ENCODE results near the gene GPHB5.
"Not testable (repeated sequence)": the region's sequence is repeated elsewhere in the genome, so short reads cannot be mapped to it uniquely, and the experiment has no call there.

GPHB5 gene

GRCh38 chr14:63318835-63319234 lies at the start of gene GPHB5:
TSS of gene GPHB5 (minus strand) at chr14:63318935. CDS start at chr14:63317849, 1,086 bp downstream.
- in situ Hi-C loops (cut with MboI; ENCODE audit: low sequenced_read_pairs) = no loop called here

- in situ Hi-C loops (cut with MboI; ENCODE audit: low sequenced_read_pairs) = no loop called here
Observed at GRCh38 chr14:63367742-63368364, 49.1 kb upstream of the GPHB5 start.

- in situ Hi-C loops (cut with MboI; ENCODE audit: low sequenced_read_pairs) = no loop called here
Observed at GRCh38 chr14:63362389-63362819, 43.7 kb upstream of the GPHB5 start.

- in situ Hi-C loops (cut with MboI; ENCODE audit: low sequenced_read_pairs) = no loop called here
Observed at GRCh38 chr14:63361790-63362189, 43.1 kb upstream of the GPHB5 start.

GRCh38 chr14:63357841-63358240 lies 39.1 kb upstream of the GPHB5 start:
- in situ Hi-C loops (cut with MboI; ENCODE audit: low sequenced_read_pairs) = no loop called here

- in situ Hi-C loops (cut with MboI; ENCODE audit: low sequenced_read_pairs) = no loop called here
Observed at GRCh38 chr14:63345826-63346225, 27.1 kb upstream of the GPHB5 start.

GRCh38 chr14:63344336-63344735 lies 25.6 kb upstream of the GPHB5 start:
- in situ Hi-C loops (cut with MboI; ENCODE audit: low sequenced_read_pairs) = no loop called here

- in situ Hi-C loops (cut with MboI; ENCODE audit: low sequenced_read_pairs) = no loop called here
Observed at GRCh38 chr14:63343878-63344277, 25.1 kb upstream of the GPHB5 start.

GRCh38 chr14:63342371-63342770 lies 23.6 kb upstream of the GPHB5 start:
- in situ Hi-C loops (cut with MboI; ENCODE audit: low sequenced_read_pairs) = no loop called here

GRCh38 chr14:63328787-63329737 lies 10.3 kb upstream of the GPHB5 start:
- in situ Hi-C loops (cut with MboI; ENCODE audit: low sequenced_read_pairs) = no loop called here

GRCh38 chr14:63326840-63327239 lies 8.1 kb upstream of the GPHB5 start:
- in situ Hi-C loops (cut with MboI; ENCODE audit: low sequenced_read_pairs) = no loop called here

- in situ Hi-C loops (cut with MboI; ENCODE audit: low sequenced_read_pairs) = no loop called here
Observed at GRCh38 chr14:63322897-63323573, 4.3 kb upstream of the GPHB5 start.

GRCh38 chr14:63322472-63322871 lies 3.7 kb upstream of the GPHB5 start:
- in situ Hi-C loops (cut with MboI; ENCODE audit: low sequenced_read_pairs) = no loop called here

- in situ Hi-C loops (cut with MboI; ENCODE audit: low sequenced_read_pairs) = no loop called here
Observed at GRCh38 chr14:63308723-63309317, 9.9 kb downstream of the GPHB5 start.

- in situ Hi-C loops (cut with MboI; ENCODE audit: low sequenced_read_pairs) = not testable (repeated sequence)
Observed at GRCh38 chr14:63304429-63304828, 14.3 kb downstream of the GPHB5 start.

- in situ Hi-C loops (cut with MboI; ENCODE audit: low sequenced_read_pairs) = no loop called here
Observed at GRCh38 chr14:63301891-63302534, 16.7 kb downstream of the GPHB5 start.

- in situ Hi-C loops (cut with MboI; ENCODE audit: low sequenced_read_pairs) = no loop called here
Observed at GRCh38 chr14:63300854-63301253, 17.9 kb downstream of the GPHB5 start.

- in situ Hi-C loops (cut with MboI; ENCODE audit: low sequenced_read_pairs) = no loop called here
Observed at GRCh38 chr14:63299351-63300110, 19.2 kb downstream of the GPHB5 start.

GRCh38 chr14:63297372-63298063 lies 21.2 kb downstream of the GPHB5 start:
- in situ Hi-C loops (cut with MboI; ENCODE audit: low sequenced_read_pairs) = no loop called here

Measured in HL-60/S4 (cell line).